ENCODE results near the gene LMTK2. TPM values are rescaled to one million over a fixed set of nuclear protein-coding genes. Genes with fewer than 3 reads are reported as not detected.

Gene LMTK2
- total and polyA plus RNA-seq, 7 donors = 3.0 to 19.9 (median 17.0) TPM

Other genes starting within 250 kb of the LMTK2 start
- gene ASNS, start 234.5 kb upstream of the LMTK2 start, total RNA-seq = 10 to 100 TPM; 14.1 to 23.5 (median 22.1) TPM
- gene ASNS, start 234.5 kb upstream of the LMTK2 start, polyA plus RNA-seq = 10 to 100 TPM in 2 of 3 donors, 1 to 10 TPM in 1; 6.6 to 45.7 (median 28.4) TPM
- gene OCM2, start 116.7 kb upstream of the LMTK2 start, total RNA-seq = not detected
- gene OCM2, start 116.7 kb upstream of the LMTK2 start, polyA plus RNA-seq = not detected
- gene BHLHA15, start 104.6 kb downstream of the LMTK2 start, total RNA-seq = not detected
- gene BHLHA15, start 104.6 kb downstream of the LMTK2 start, polyA plus RNA-seq = 1 to 10 TPM in 2 of 3 donors, not detected in 1; 1.2 to 1.4 TPM
- gene TECPR1, start 145.4 kb downstream of the LMTK2 start, total RNA-seq = 10 to 100 TPM in 3 of 4 donors, 1 to 10 TPM in 1; 7.7 to 38.2 (median 18.2) TPM
- gene TECPR1, start 145.4 kb downstream of the LMTK2 start, polyA plus RNA-seq = 10 to 100 TPM; 10.2 to 32.5 (median 12.6) TPM
- 10 to 100 TPM; 44.9 to 61.8 (median 48.4) TPM for gene BRI3, start 174.8 kb downstream of the LMTK2 start, total RNA-seq
- gene BRI3, start 174.8 kb downstream of the LMTK2 start, polyA plus RNA-seq = 100 to 1,000 TPM; 150 to 344 (median 339) TPM

All from sigmoid colon (tissue), 7 donors.